Forelimb muscle (tissue), 1 donor: Measurements from ENCODE around the gene LRP1B. TPM values are rescaled to one million over a fixed set of nuclear protein-coding genes. Genes with fewer than 3 reads are reported as not detected.

ENCODE experiments used
- DNase-seq: peaks from one replicate; pipeline ENCODE4 v3.0.0-alpha.2; 2013; ENCODE audit warnings: low read depth
- polyA plus RNA-seq: library from polyadenylated mRNA; unstranded; fragments of 120-200 nt; gene quantifications from one replicate; pipeline ENCODE4 v1.2.1, GENCODE V29; 2013; ENCODE audit not compliant: insufficient read length

Gene LRP1B
- polyA plus RNA-seq, 1 donor, result 2.2 TPM

DNA sequence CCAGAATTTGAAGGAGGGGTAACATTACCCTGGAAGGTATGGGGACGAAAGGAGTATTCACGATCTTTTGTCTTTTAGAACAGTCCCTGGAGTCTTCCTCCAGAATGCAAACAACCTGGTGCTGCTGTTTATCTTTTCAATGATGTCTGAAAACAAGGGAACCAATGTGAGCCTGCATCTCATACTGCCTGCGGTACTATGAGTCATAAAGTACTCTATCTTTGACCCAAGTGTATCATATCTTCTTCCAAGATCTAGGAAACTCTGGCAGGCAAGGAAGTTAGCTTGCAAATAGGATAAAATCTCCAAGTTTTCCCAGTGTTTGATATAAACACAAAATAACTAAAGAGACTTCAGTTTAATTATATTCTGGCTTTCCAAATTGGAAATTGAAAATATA is 968.5 kb downstream of the LRP1B start:
- DNase-seq, result no peak

DNA sequence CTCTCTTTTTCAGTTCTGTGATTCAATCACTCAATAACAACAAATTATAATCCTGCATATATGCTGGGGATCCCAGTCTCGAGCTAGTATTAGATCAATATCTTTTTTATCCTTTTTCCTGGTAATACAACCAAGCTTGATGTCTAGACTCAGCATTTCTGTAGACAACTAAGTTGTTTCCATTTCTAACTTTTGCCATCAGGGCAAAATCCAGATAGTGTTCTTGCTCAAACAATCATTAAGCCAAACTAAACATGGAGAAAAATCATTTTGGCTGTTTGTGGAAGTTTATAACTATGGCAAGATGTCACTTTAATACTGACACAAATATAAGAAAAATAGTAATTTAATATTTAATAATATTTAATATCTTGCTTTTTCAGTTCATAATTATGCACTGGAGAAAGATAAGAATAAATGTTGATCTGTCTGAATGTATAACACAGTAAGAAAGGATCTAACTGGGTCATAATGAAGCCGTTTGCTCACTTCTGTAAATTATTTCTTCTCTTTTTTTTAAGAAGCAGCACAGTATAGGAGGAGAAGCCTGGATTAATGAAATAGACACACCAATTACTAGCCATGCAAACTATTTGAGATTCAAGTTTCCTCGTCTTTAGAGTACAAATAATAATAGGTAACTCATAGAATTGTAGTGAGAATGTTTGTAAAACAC is 979.1 kb downstream of the LRP1B start:
- no peak for DNase-seq

- DNase-seq, result no peak
Measured at GRCh38 chr2:141142025-141142424, 988.8 kb downstream of the LRP1B start.

- no peak for DNase-seq
Measured at GRCh38 chr2:141137122-141137693, 993.6 kb downstream of the LRP1B start.

DNA sequence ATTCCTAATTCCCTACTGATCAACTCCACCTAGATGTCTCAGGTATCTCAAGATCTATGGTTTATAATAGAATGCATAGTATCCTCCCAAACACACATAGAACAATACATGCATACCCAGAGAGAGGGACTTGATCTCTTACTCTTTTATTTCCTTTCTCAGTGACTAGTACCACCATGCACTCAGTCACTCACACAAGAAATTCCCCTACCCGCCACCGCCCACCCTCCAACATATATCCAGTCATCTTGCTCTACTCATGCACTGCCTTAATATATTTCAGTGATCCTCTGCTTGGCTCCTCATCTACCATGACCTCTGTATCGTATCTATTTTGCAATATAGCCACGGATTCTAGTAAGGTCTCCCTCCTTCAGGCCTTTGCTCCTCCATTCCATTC is 996.9 kb downstream of the LRP1B start:
- DNase-seq, result no peak

GRCh38 chr2:141125432-141125831 is 1005.4 kb downstream of the LRP1B start:
- no peak for DNase-seq

DNA sequence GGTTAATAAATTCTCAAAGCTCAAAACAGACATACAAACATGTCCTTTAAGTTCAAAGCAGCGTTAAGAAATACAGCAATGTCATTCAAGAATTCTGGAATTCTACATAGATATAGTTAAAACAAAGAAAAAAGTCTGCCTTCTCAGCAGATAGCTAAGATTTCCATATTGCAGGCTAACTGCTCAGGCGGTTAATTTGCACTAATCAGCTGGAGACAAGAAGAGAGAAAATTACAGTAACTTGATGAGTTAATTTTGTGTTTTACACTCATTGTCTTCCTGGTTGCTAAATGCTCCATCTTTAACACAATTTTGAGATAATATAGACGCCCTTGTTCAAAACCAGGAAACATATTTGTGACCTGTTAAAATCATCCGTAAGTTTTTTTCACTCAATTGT is 1012.0 kb downstream of the LRP1B start:
- no peak for DNase-seq

DNA sequence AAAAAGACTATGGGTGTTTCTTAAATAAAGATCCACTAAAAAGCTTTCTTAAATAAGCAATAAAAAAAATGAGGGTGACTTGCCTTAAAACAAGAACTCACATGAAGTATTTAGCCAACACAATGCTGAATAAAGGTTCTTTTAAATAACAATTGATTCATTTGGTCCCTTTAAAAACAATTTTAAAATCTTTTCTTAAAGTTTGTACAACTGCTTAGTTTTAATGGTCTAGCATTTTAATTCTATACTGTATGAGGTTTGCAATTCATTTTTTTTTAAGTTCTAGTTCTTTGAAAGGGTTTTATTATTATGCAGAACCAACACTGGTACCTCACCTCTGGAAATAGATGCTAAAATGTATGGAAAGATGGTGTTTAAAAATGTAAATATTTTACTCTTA is 1017.5 kb downstream of the LRP1B start:
- no peak for DNase-seq

- no peak for DNase-seq
Measured at GRCh38 chr2:141109633-141110032, 1021.2 kb downstream of the LRP1B start.

GRCh38 chr2:141105763-141106162 is 1025.1 kb downstream of the LRP1B start:
- no peak for DNase-seq

GRCh38 chr2:141103216-141103615 is 1027.6 kb downstream of the LRP1B start:
- no peak for DNase-seq

DNA sequence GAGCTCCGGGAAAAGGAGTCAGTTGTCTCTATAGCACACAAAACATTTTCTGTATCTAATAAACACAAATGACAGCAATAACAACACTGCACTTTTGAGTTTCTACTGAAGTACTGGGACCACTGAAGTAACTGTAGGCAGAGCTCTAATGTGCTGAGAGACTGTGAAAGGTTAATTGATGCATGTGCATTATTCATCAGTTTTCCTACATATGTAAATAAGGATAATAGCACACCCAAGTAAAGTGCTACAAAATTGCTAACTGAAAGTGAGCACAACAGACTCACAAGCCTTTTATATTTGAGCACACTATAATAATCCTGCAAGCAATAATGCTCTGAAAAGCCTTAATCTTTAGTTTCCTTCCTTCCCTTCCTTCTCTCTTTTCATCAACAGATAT is 1051.6 kb downstream of the LRP1B start:
- DNase-seq, result no peak

DNA sequence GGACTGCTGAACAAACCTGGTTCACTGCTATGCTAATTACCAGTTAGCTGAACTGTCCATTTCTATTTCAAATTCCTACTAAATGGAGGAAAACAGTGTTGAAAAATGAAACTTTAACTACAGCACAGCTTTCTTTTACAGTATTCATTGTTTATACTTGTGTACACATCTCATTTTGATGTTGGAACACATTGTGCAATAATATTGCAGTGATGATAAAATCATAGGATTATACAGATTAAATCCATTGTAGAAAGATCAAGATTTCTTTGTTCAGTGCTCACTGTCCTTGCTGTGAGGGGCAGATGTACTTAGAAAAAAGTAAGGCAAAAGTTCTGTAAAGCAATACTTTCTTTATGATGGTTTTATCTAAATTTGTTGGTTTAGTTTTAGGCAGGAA is 1055.1 kb downstream of the LRP1B start:
- DNase-seq, result no peak

GRCh38 chr2:141068053-141068682 is 1062.6 kb downstream of the LRP1B start:
- no peak for DNase-seq

GRCh38 chr2:141065042-141065441 is 1065.8 kb downstream of the LRP1B start:
- no peak for DNase-seq

DNA sequence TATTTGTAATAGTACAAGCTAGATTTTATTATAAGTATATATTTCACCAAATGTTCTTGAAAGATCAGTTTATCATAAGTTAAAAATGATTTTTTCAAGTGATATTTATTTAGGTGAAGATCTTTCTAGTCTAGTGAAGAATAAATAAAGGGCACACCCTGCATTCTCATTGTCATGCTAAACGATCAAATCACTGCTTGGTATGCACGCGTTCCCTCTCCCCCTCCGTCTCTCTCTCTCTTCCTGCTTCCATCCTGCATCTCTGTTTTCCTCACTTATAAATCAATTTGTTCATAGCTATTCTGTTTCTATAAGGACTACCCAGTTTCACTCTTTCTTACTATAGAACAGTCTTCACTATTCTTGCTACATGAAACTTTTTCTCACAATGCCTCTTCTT is 1067.4 kb downstream of the LRP1B start:
- no peak for DNase-seq

DNA sequence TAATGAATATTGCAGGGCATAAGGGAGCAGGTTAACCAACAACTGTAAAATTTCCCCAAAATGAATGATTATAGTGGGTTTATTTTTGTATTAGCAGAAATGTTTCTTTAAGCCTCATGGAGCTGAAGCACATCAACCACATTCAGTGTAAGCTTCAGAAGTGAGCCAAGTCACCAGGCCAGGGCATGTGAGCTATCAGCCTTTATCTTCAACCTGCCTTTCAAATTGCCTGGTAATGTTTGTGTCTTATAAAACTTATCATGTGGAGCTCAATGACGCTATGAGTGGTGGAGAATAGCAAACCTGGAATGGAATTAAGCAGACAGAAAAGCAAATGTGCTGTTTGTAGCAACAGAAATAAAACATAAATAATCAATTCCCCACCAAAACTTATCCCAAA is 1068.4 kb downstream of the LRP1B start:
- no peak for DNase-seq

- no peak for DNase-seq
Measured at GRCh38 chr2:141062031-141062430, 1068.8 kb downstream of the LRP1B start.

DNA sequence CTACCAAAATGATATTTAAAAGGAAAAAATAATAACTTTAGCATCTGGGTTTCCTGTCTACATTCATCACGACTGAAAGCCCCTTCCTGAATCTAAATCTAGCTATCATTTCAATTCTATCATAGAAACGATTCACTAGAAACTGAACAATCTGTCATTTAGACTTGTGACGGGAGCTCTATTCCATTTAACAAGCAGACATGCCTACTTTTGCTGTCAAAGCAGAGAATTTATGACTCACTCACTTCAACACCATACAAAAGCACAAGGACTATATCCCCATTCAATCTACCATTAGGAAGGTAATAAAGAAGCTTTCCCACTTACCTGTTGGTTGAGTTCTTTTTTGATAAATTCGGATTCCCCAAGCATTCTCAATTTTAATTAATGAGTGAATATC is 1072.3 kb downstream of the LRP1B start:
- no peak for DNase-seq

DNA sequence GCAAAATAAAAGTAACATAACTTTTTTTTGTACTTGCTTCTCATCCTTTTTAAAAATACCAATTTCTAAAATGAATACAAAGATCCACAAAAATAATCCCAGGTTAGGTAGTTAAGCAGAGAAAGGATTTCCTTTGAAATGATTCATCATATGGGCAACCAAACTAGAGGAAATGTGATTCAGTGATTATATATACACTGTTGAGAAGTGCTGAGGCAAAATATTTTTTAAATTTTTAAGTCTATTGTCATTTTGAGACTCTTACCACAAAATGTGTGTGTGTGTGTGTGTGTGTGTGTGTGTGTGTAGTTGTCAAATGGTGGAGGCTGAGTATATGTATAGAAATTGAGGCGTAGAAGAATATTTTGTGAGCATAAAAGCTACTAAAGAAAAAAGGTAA is 1075.3 kb downstream of the LRP1B start:
- no peak for DNase-seq

DNA sequence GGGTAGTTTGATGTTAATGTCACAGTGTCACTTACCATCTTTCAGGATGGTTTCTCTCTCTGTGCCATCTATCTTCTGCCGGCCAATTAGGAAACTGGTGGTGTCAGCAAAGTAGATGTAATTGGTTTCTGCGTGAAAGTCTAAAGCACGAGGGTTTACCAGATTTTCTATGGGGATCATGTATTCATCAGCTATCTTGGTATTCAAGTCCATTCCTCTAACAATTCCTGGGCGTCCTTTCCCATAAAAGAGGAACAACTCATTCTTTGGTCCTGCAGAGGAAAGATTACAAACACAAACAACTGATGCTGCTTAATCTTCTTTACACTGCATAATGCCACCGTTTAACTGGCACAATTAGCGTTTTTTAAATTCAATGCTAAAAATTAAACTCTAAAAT is 1081.9 kb downstream of the LRP1B start:
- no peak for DNase-seq

DNA sequence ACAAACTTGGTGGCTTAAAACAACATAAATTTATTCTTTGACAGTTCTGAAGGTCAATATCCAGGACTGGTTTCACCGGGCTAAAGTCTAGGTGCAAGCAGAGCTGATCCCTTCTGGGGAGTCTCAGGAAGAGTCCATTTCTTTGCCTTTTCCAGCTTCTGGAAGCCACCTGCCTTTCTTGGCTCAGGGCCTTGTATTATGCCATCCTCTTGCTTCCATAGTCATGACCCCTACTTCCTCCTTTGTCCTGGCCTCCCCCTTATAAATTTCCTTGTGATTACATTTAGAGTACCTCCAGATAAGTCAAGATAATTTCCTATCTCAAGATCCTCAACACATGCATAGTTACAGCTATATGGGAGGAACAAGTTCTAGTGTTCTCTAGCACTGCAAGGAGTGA is 1089.5 kb downstream of the LRP1B start:
- no peak for DNase-seq

DNA sequence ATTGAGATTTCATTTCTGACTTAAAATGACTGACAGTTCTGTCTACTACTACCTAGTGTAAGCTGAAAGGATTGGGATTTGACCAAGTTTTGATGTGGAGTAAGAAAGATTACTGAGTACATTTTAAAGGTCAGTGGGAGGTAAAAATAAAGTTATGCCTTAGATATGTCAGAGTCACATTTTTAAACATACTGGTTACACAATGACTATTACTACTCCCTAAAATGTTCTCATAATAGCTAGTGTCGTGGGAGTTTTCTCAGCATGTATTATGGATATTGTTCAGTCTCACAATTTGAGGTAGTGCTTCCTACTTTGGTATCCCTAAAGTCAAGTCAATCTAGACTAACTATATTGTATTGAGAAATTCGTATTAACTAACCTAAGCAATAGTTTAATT is 1092.5 kb downstream of the LRP1B start:
- no peak for DNase-seq

- no peak for DNase-seq
Measured at GRCh38 chr2:141037361-141037760, 1093.5 kb downstream of the LRP1B start.
